IPS-NIHi7 (cell line): ENCODE measurements around the gene TRIM2.

Source experiments
- DNase-seq: peaks from one replicate; pipeline ENCODE4 v3.0.0; 2012; ENCODE audit warnings: mixed read lengths; ENCODE audit errors: extremely low spot score

Gene TRIM2

DNA sequence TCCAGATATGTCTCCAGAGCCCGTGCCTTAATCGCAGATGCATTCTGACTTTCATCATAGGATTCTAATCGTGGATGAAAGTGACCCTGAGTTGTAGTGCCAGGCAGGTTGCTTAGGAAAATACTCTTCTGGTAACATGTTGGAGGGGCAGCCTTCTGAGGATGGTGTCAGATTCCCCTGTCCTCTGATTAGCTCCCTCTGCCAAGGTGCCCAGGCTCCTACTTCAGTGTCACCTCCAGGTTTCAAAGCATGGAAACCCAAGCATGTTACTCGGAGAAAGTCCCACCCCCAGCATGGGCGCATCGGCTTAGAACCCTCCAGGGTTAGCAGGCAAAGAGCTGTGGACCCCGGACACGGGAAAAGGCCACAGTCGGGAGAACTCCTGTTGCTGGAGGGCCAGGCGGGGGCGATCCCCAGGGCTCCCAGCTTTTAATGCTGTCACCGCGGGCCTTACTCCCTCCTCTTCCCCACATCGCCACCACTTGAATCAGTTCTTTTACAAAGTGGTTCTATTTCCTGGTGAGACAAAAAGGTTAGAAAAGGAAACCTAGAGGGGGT lies 44.5 kb downstream of the TRIM2 start:
- DNase-seq: no peak

DNA sequence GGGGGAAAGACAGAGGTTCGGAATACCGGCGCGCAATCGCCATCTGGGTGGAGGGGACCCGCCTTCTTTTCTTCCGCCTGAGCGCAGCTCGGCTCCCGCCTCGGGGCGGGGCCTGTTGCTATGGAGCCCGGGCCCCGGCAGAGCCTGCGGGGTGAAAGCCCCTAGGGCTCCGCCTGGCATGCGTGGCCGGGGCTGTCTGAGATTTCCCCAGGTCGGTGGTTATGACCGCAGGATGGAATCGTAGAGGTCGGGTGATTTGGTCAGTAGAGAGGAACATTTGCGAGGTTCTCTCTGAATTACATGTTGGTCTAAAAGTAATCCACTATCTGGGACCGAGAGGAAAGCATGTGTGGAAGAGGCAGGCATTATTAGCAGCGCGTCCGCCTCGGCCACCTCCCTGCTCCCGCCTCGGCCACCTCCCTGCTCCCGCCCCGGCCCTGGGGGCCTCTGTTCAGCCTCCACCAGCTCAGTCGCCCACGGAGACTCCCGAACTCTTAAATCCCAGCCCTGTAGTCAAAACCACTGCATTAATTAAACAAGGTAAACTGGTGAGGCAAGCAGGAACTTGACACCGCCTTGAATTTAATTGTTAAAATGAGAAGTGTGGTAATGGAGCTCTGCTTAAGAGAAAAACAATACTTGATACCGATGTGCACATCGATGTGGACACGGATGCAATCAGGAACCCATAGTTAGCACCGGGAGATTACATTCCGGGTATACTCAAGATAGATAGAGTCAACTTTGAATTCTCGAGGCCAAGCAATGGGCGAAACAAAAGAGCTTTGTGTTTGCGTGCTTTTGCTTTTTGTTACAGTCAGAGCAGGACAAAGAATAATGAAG lies 45.2 kb downstream of the TRIM2 start:
- peak; percentile 97 for DNase-seq

- no peak for DNase-seq
Observed at GRCh38 chr4:153252122-153252521, 47.9 kb downstream of the TRIM2 start.

- DNase-seq: no peak
Observed at GRCh38 chr4:153255233-153255632, 51.0 kb downstream of the TRIM2 start.

GRCh38 chr4:153257151-153257620 lies 52.9 kb downstream of the TRIM2 start:
- DNase-seq: peak; percentile 79

DNA sequence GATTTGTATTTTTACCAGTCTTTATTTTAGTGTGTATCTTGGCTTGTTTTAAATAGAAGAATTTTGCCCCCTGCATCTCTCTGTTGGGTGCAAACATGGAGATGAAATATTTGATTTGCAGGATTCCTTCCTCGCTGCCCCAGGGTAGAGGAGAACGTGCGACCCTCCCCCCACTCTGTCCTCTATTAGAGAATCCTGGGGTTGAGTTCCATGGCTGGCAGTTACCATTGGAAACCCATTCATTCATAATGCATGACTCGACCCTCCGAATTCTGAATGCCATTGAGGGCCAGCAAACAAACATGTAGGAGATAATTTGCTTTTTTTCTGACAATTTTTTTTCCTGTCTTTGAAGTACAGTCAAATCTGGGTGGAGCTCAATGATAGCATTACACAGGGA lies 53.7 kb downstream of the TRIM2 start:
- DNase-seq: no peak

DNA sequence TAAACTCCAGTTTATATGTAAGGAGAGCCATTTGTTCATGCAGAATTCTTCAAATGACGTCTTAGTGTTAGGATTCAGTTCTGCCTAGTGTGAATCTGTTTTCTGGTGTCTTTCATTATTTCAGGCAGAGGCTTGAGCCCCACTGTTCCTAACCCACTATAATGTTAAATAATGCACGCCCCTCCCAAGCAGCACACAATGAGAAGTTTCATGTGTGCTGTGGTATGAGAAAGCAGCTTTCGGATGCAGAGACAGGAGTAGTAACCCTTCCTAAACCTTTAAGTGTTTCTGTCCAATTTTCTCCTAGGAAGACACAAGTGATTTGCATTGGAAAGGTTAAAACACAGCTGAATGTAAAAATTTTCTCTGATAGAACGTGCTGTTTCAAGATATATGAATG lies 54.5 kb downstream of the TRIM2 start:
- no peak for DNase-seq

- DNase-seq: no peak
Observed at GRCh38 chr4:153259661-153260060, 55.4 kb downstream of the TRIM2 start.

GRCh38 chr4:153260132-153260531 lies 55.9 kb downstream of the TRIM2 start:
- no peak for DNase-seq

GRCh38 chr4:153260553-153261300 lies 56.5 kb downstream of the TRIM2 start:
- DNase-seq: no peak

GRCh38 chr4:153261461-153261860 lies 57.2 kb downstream of the TRIM2 start:
- DNase-seq: no peak

DNA sequence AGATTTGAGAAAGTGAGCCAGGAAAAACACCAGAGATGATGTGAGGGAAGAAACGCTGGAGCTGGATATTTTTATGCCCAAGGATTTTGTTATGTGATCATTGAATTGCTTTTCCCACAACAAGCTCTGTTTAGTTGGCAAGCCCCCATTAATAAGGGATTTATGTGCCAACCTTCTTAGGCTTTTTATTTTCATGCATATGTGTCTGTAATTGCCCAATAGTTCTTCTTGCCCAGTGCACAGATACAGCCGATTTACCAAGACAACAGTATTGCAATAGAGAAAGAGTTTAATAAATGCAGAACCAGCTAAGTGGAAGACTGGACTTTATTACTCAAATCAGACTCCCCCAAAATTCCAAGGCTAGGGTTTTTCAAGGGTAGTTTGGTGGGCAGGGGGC lies 57.7 kb downstream of the TRIM2 start:
- DNase-seq: no peak

DNA sequence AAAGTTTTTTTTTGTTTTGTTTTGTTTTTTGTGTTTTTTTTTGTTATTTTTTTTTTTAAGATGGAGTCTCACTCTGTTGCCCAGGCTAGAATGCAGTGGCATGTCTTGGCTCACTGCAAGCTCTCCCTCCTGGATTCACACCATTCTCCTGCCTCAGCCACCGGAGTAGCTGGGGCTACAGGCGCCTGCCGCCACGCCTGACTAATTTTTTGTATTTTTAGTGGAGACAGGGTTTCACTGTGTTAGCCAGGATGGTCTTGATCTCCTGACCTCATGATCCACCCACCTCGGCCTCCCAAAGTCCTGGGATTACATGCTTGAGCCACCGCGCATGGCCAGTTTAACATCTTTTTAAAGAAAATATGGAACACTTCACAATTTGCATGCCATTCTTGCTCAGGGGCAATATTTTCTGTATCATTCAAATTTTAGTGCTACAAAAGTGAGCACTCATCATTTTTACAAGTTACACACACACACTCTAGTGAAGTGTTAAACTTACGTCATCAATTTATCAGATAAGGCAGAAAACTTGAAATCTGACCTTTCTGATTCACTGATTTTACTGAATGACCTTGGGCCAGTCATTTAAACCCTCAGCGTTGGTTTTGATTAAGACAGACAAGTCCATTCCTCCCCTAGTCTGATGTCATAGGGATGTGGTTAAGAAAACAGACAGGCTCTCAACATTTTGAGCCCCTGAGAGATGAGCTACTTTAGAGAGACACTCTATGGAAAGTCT lies 61.2 kb downstream of the TRIM2 start:
- DNase-seq: no peak

GRCh38 chr4:153266988-153267387 lies 62.7 kb downstream of the TRIM2 start:
- DNase-seq: no peak

GRCh38 chr4:153267890-153268289 lies 63.6 kb downstream of the TRIM2 start:
- no peak for DNase-seq

DNA sequence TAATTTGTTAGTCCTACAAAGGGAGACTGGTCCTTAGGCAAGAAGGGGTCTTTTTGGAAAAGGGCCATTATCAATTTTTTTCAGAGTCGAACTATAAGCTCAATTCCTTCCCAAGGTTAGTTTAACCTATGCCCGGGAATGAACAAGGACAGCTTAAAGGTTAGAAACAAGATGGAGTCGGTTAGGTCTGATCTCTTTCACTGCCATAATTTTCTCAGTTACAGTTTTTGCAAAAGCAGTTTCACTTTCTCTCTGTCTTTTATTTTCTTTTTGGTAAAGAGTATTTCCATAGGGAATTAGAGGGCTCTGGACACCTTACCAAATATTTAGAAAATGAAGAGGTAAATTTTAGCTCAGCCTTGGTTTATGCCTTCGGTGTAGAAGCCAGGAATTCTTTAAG lies 64.1 kb downstream of the TRIM2 start:
- no peak for DNase-seq

DNA sequence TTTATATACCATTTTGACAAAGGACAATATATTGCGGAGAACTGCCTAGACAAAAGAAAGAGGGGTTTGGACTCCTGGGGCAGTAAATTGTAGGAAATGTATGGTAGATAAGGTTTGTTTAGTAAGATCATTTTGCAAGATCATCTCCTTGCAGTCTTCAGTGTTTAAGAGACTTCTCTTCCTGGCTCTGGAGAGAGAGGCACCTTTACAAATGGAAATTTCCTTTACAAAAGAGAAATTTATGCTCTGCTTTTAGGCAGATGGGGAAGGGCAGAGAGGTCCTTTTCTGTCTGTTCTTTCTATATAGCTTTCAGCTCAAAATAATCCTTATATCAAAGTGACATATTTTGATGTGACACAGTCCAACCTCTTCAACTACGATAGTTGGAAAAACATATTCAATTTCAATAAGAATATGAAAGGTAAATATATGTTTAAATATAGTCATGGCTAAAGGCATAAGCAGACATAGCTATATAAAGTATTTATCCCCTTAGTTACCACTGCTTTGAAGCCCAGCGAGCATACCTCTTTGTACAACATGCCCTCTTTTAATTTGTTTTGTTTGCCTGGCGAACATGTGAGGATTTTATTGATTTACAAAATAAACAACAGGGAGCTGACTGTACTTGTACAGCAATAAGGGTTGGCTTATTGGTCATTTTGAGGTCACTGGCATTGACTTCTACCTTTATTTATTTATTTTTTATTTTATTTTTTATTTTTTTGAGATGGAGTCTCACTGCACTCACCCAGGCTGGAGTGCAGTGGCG lies 65.2 kb downstream of the TRIM2 start:
- no peak for DNase-seq

- no peak for DNase-seq
Observed at GRCh38 chr4:153270361-153270760, 66.1 kb downstream of the TRIM2 start.

GRCh38 chr4:153271820-153272219 lies 67.6 kb downstream of the TRIM2 start:
- DNase-seq: no peak

GRCh38 chr4:153273751-153274150 lies 69.5 kb downstream of the TRIM2 start:
- DNase-seq: no peak

DNA sequence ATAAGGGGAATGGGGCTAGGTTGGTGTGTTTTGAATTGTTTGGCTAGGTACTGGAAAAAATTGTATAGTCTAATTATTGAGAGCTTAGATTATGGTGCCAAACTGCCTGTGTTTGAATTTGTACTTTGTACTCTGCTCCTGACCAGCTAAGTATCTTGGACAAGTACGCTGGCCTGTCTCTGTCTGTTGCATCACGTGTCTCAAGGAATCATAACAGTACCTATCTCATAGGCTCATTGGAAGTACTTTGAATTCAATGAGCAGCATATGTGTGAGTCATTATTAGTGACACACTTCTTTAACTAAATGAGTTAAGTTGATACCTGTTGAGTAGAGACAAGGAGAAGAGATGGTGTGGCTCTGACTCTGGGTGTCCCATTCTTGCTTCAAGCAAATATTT lies 70.7 kb downstream of the TRIM2 start:
- DNase-seq: no peak
